ENCODE results near the gene CASP4. TPM values are rescaled to one million over a fixed set of nuclear protein-coding genes. Genes with fewer than 3 reads are reported as not detected.
A peak's percentile ranks its signal among the peaks of the same experiment; 100 is the strongest.
"Not testable (repeated sequence)": the region's sequence is repeated elsewhere in the genome, so short reads cannot be mapped to it uniquely, and the experiment has no call there.

The CASP4 gene
- total and polyA plus RNA-seq, 2 experiments from 2014 or later, result 0.35 TPM; not detected in 1

- H4K20me1 ChIP-seq (replicated peaks; ENCODE audit: insufficient read depth); H3K4me3 Mint-ChIP-seq; H3K4me2 ChIP-seq; H3K4me1 ChIP-seq (ENCODE audit: insufficient read depth); H3F3A ChIP-seq (replicated peaks; ENCODE audit: low read depth); H3K27me3 ChIP-seq (ENCODE audit: insufficient read depth); H3K4me1 Mint-ChIP-seq; H3K27me3 Mint-ChIP-seq (ENCODE audit: insufficient read depth, low read depth, poor library complexity); H3K4me3 ChIP-seq; H3K27ac Mint-ChIP-seq; ATAC-seq; H3K79me2 ChIP-seq (replicated peaks; ENCODE audit: insufficient read depth); H3K36me3 ChIP-seq (ENCODE audit: insufficient read depth); H3K27ac ChIP-seq (ENCODE audit: low read depth); H2AFZ ChIP-seq: not testable (repeated sequence)
- Mint-ChIP-seq H3K36me3 (ENCODE audit: low read depth) (peaks cover 40% of the 10 kb centered on the region; the same call in 2 of the 3 replicates), H3K9me3 (peaks cover 39% of the 10 kb centered on the region)
- DNase-seq (ENCODE audit: low spot score), result peak; percentile 21
- H3K9me2 ChIP-seq (ENCODE audit: insufficient read depth), result peaks cover 11% of the 10 kb centered on the region; the same call in 1 of the 2 replicates
Measured at GRCh38 chr11:104972924-104973323, 4.5 kb upstream of the CASP4 start.

GRCh38 chr11:104970756-104971155, 2.4 kb upstream of the CASP4 start:
- H3K4me1 ChIP-seq (ENCODE audit: insufficient read depth), result 0 out of 2 replicates have a peak, but pooled peaks cover 4% of the 10 kb centered on the region
- peaks cover 41% of the 10 kb centered on the region for H3K9me3 Mint-ChIP-seq
- no peaks in the 10 kb centered on the region for H4K20me1 ChIP-seq (replicated peaks; ENCODE audit: insufficient read depth)
- peaks cover 43% of the 10 kb centered on the region; the same call in 2 of the 3 replicates for H3K36me3 Mint-ChIP-seq (ENCODE audit: low read depth)
- no peak overlapping the region for H2AFZ ChIP-seq
- no peak overlapping the region for H3K27ac ChIP-seq (ENCODE audit: low read depth)
- no peaks in the 10 kb centered on the region for H3F3A ChIP-seq (replicated peaks; ENCODE audit: low read depth)
- H3K4me2 ChIP-seq, result no peak overlapping the region
- no peak for TF ChIP-seq EZH2 (IDR thresholded peaks at IDR 0.05; ENCODE audit: low read depth, unreplicated experiment)
- no peak for TF ChIP-seq ZNF114 (CRISPR knock-in tag; IDR thresholded peaks at IDR 0.05)
- TF ChIP-seq ZNF462 (CRISPR knock-in tag; IDR thresholded peaks at IDR 0.05), result no peak
- TF ChIP-seq ZNF331 (CRISPR knock-in tag; IDR thresholded peaks at IDR 0.05; ENCODE audit: low read depth), result no peak
- no peak for TF ChIP-seq REST (IDR thresholded peaks at IDR 0.05; ENCODE audit: unreplicated experiment)
- no peak for TF ChIP-seq POLR2AphosphoS5 (IDR thresholded peaks at IDR 0.05; ENCODE audit: low read depth)
- no peak for TF ChIP-seq ETS1 (IDR thresholded peaks at IDR 0.05)
- no peaks in the 10 kb centered on the region for H3K79me2 ChIP-seq (replicated peaks; ENCODE audit: insufficient read depth)
- H3K4me3 ChIP-seq, result no peak overlapping the region
- H3K4me1 Mint-ChIP-seq, result peaks cover 6% of the 10 kb centered on the region; the same call in 2 of the 3 replicates
- H3K36me3 ChIP-seq (ENCODE audit: insufficient read depth), result peaks cover 10% of the 10 kb centered on the region; the same call in 1 of the 2 replicates
- H3K27me3 Mint-ChIP-seq (ENCODE audit: insufficient read depth, low read depth, poor library complexity), result peaks cover 3% of the 10 kb centered on the region
- H3K27ac Mint-ChIP-seq, result no peak overlapping the region
- H3K9me2 ChIP-seq (ENCODE audit: insufficient read depth), result peaks cover 5% of the 10 kb centered on the region; the same call in 1 of the 2 replicates
- ATAC-seq (no peak), DNase-seq (ENCODE audit: low spot score) (no peak)
- no peaks in the 10 kb centered on the region for H3K27me3 ChIP-seq (ENCODE audit: insufficient read depth)
- no peak overlapping the region for H3K4me3 Mint-ChIP-seq

Measured in GM23338 (cell line).